Testis (tissue), 3 donors: ENCODE measurements around the gene MTERF1. TPM values are rescaled to one million over a fixed set of nuclear protein-coding genes. Genes with fewer than 3 reads are reported as not detected.

Experiments
- DNase-seq: peaks from one replicate; pipeline ENCODE4 v3.0.0-alpha.2; 2019
- H3K27ac ChIP-seq, 2 donors: fragments of 200-600 bp; sonication (generic); one replicate each; pipeline ENCODE4 v1.5.1; 2019
- H3K27me3 ChIP-seq: fragments of 200-600 bp; sonication (generic); one replicate; pipeline ENCODE4 v1.5.1; 2019
- H3K36me3 ChIP-seq: fragments of 200-600 bp; sonication (generic); one replicate; pipeline ENCODE4 v1.5.1; 2017; ENCODE audit warnings: low read depth; ENCODE audit errors: missing control alignments
- H3K4me1 ChIP-seq: fragments of 200-600 bp; sonication (generic); one replicate; pipeline ENCODE4 v1.5.1; 2019
- H3K4me3 ChIP-seq, 2 donors: fragments of 200-600 bp; sonication (generic); one replicate each; pipeline ENCODE4 v1.5.1; 2017 to 2019
- H3K9me3 ChIP-seq: fragments of 200-600 bp; sonication (generic); one replicate; pipeline ENCODE4 v1.5.1; 2017
- CTCF ChIP-seq, 3 experiments: fragments of 450-650 bp in 2 of 3; fragments of 200-600 bp in 1 of 3; sonication (generic) in 1 of 3; IDR thresholded peaks; one replicate each; pipeline ENCODE4 v1.5.1; 2016 to 2019; ENCODE audit warnings: antibody characterized with exemption in 3 of 3, mild to moderate bottlenecking in 2 of 3, moderate library complexity in 1 of 3
- POLR2A ChIP-seq: fragments of 450-650 bp; IDR thresholded peaks from one replicate; pipeline ENCODE4 v1.6.1; 2017; ENCODE audit warnings: antibody characterized with exemption, mild to moderate bottlenecking, moderate library complexity
- WGBS, 2 donors: methylation state at CpG; one replicate each; pipeline ENCODE4 v1.1.5; 2018; 5-methylcytosine and 5-hydroxymethylcytosine counted together
- intact Hi-C: fragments of 100-400 bp; cut with DNase I; formaldehyde crosslinking; loops from one replicate; pipeline ENCODE4 v1.15.1; 2023; ENCODE audit warnings: low total_unique reads
- polyA plus RNA-seq: library from polyadenylated mRNA; stranded (reverse); fragments of 350-450 nt; fragmentation: Illumina TruSeq; extraction: RNeasy Lipid Tissue Mini Kit (QIAGEN cat#74804); gene quantifications from one replicate; pipeline ENCODE4 v1.2.3, GENCODE V29; 2014; ENCODE audit warnings: low read depth, low replicate concordance; ENCODE audit not compliant: insufficient read depth
- total RNA-seq, 2 donors: library from RNA; depleted of rRNA; stranded (reverse); fragments of >200 nt; gene quantifications; one replicate each; pipeline ENCODE4 v1.2.3, GENCODE V29; 2016

Gene MTERF1
- total and polyA plus RNA-seq, 3 donors from 2014 or later, result 7.6 to 18.7 (median 10.0) TPM

GRCh38 chr7:91918356-91918755 is 37.9 kb upstream of the MTERF1 start:
- H3K9me3 ChIP-seq, result no peaks in the 10 kb centered on the region
- H3K27ac ChIP-seq, result no peak overlapping the region

GRCh38 chr7:91916051-91916440 is 35.5 kb upstream of the MTERF1 start:
- Histone ChIP-seq H3K27me3 (no peaks in the 10 kb centered on the region), H3K27ac (no peak overlapping the region), H3K36me3 (no peaks in the 10 kb centered on the region), H3K9me3 (no peaks in the 10 kb centered on the region), H3K4me3 (no peak overlapping the region), H3K4me1 (no peaks in the 10 kb centered on the region)
- TF ChIP-seq CTCF (IDR thresholded peaks at IDR 0.05), result no peak
- no peak for TF ChIP-seq POLR2A
- no peak for DNase-seq
- WGBS, 2 donors, result 85% methylated on average over 1 of the region's 1 CpG
- intact Hi-C loops, result no loop called here

More at GRCh38 chr7:91918356-91918755, 37.9 kb upstream of the MTERF1 start:
- Histone ChIP-seq H3K4me3 (no peak overlapping the region), H3K36me3 (no peaks in the 10 kb centered on the region), H3K27me3 (no peaks in the 10 kb centered on the region), H3K4me1 (no peaks in the 10 kb centered on the region)
- 89 to 92% methylated on average over 1 of the region's 1 CpG for WGBS, 2 donors
- no peak for TF ChIP-seq POLR2A
- no peak for TF ChIP-seq CTCF (IDR thresholded peaks at IDR 0.05)
- DNase-seq, result no peak
- intact Hi-C loops, result no loop called here

- Histone ChIP-seq H3K9me3 (no peaks in the 10 kb centered on the region), H3K27ac (no peak overlapping the region), H3K4me3 (no peak overlapping the region), H3K36me3 (no peaks in the 10 kb centered on the region), H3K4me1 (no peaks in the 10 kb centered on the region), H3K27me3 (no peaks in the 10 kb centered on the region)
- 90 to 91% methylated on average over 3 of the region's 3 CpGs for WGBS, 2 donors
- intact Hi-C loops, result no loop called here
- TF ChIP-seq CTCF (IDR thresholded peaks at IDR 0.05) (no peak), POLR2A (no peak)
- no peak for DNase-seq
Observed at GRCh38 chr7:91915401-91916050, 35.0 kb upstream of the MTERF1 start.

DNA sequence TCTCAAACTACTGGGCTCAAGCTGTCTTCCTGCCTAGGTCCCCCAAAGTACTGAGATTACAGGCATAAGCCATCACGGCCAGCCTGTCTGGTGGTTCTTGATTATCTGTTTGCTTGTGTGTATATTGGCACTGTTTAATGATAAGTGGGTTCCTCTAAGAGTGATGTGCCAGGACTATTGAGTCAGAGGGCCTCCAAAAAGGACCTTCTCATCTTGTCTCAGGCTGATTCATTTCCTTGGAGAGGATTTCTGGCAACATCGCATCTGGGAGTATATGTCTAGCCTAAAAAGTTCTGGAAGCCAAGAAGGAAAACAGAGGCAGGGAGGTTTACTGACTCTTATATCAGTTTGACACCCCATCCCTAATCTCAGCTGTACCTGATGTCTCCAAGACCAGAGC is 33.1 kb upstream of the MTERF1 start:
- intact Hi-C loops, result no loop called here
- no peaks in the 10 kb centered on the region for H3K36me3 ChIP-seq
- H3K27me3 ChIP-seq, result no peaks in the 10 kb centered on the region
- H3K4me1 ChIP-seq, result no peaks in the 10 kb centered on the region
- H3K27ac ChIP-seq, result no peak overlapping the region
- no peaks in the 10 kb centered on the region for H3K9me3 ChIP-seq
- 88 to 100% methylated on average over 2 of the region's 2 CpGs for WGBS, 2 donors
- TF ChIP-seq CTCF (IDR thresholded peaks at IDR 0.05) (no peak), POLR2A (no peak)
- DNase-seq, result no peak
- no peak overlapping the region for H3K4me3 ChIP-seq

DNA sequence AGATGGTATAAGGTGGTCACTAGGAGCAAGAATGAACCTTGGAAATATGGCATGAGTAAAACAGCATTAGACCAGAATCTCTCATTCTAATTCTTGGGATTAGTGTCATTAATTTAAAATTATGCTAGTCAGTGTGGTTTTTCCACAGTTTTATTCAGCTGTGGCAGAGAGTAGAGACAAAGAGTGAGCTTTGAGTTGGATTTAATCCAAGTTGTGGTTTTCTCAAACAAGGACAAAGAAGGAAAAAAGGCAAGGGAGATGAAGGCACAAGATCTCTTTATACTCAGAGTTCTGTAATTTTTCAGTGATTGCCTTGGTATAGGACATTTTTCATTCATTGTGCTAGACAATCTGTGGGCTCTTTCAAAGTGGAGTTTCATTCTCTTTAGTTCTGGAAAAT is 32.0 kb upstream of the MTERF1 start:
- no peaks in the 10 kb centered on the region for H3K27me3 ChIP-seq
- no peak overlapping the region for H3K27ac ChIP-seq
- H3K36me3 ChIP-seq, result no peaks in the 10 kb centered on the region
- H3K4me1 ChIP-seq, result no peaks in the 10 kb centered on the region
- no peaks in the 10 kb centered on the region for H3K9me3 ChIP-seq
- no peak for TF ChIP-seq CTCF (IDR thresholded peaks at IDR 0.05)
- TF ChIP-seq POLR2A, result no peak
- intact Hi-C loops, result no loop called here
- no peak for DNase-seq
- H3K4me3 ChIP-seq, result no peak overlapping the region
